HUDEP-2 (cell line): ENCODE data around the gene CYP17A1.

Experiments
- DNase-seq, 76 experiments: peaks; one replicate each; lab custom pipeline; 2025; ENCODE audit not compliant: unreplicated experiment in 76 of 76; lab: John Stamatoyannopoulos, UW

Gene CYP17A1

GRCh38 chr10:102812231-102812876, 24.9 kb downstream of the CYP17A1 start:
- DNase-seq: peak in 4 of 76 experiments; percentile 8 to 27 (median 12)

GRCh38 chr10:102811346-102811745, 25.9 kb downstream of the CYP17A1 start:
- DNase-seq: no peak

DNA sequence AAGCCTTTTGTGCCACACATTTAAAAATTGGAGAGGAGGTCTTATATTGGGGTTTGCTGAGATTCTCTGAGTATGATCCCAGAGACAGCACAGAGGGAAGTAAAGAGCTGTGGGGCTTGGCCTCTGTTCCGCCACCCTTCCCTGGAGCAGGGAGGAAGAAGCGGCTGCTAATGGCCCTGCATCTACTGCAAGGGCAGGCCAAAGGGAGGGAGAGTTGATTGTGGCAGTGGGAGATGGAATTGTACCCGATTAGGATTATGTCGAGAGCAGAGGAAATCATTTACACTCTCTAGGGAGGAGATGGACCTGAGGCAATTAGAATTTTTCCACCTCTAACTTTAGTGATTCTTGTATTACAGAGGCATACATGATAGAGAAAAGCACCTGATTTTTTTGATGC, 28.8 kb downstream of the CYP17A1 start:
- no peak for DNase-seq

- no peak for DNase-seq
These were observed 32.7 kb downstream of the CYP17A1 start for GRCh38 chr10:102804382-102805055.

- no peak for DNase-seq
These were observed 34.2 kb downstream of the CYP17A1 start for GRCh38 chr10:102802920-102803534.

- no peak for DNase-seq
These were observed 35.2 kb downstream of the CYP17A1 start for GRCh38 chr10:102801978-102802377.

DNA sequence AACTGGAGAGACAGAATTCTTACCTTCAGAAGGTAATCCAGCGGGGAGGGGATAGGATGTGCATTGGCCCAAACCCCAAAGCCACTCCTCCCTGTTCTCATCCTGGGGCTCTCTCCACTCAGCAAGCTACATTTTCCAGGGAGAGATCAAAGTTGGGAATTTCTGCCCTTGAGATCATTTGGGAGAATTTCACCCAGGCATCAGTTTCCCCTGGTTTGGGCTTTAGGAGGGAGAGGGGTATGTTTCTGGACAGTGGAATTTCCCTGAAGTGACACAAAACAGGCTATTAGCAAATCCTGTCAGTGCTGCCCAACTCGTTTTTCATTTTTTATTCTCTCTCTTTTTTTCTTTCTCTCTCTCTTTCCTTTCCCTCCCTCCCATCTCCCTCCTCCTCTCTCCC, 35.7 kb downstream of the CYP17A1 start:
- DNase-seq: no peak

DNA sequence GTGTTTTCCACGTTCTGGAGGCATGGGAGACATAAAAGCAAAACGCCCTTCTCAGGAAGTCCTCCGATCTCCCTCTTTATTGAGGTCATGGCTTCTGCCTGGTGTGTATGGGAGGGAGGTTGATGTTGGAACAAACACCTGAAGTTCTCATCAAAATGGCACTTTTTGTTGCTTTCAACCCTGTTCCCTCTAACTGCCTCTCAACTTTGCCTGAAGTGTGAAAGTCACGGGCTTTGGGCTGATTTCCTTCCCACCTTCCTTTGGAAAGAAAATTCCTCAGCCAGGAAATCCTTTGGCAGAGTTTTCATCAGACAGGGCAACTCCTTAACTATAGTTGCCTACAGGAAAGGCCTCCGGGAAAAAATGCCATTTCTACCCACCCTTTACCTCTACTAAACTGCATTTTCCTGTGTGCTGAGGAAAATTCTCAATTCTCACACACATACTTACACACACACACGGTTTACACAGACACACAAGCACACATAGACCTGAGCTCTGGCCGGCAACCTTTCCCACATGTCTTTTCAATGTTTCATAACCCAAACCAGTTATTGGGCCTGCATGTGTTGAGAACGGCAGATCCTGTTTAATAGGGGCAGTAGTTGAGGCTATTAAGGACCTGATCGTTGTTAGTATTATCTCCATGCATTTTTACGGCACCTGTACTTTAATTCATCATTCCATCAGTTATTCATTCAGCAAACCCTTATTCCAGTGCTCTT, 36.4 kb downstream of the CYP17A1 start:
- no peak for DNase-seq

DNA sequence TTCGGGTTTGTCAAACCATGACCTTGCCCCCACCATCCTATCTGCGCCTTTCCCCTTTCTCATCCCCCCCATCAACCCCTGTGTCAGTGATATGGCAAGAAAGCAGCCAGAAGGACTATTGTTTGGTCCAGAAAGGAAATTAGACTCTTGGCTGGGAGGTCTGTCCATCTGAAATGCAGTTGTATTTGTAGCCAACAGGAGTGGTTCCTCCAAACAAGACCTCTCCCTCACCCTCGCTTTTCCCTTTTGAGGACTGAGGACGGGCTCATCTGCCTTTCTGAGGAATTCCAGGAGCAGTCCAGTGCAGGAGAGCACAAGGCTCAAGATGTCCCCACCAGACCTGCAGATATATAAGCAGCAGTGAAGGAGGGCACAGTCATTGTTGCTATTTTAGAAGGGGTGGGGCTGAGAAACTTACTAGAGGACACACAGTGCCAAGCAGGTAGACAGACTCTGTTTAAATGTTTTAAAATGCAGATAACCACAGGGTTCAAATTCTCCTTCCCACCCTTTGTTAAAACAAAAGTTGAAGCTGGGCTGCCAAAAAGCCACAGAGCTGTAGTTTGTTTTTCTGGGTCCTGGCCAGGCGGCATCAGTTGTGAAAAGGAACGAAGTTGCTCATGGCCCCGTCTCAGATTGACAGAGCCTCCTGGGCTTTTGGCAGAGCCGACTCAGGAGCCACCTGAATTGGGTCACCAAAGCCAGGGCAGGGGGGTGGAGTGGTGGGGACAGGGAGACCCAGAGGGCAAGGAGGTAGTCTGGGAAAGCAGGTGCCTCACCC, 37.3 kb downstream of the CYP17A1 start:
- DNase-seq: no peak

DNA sequence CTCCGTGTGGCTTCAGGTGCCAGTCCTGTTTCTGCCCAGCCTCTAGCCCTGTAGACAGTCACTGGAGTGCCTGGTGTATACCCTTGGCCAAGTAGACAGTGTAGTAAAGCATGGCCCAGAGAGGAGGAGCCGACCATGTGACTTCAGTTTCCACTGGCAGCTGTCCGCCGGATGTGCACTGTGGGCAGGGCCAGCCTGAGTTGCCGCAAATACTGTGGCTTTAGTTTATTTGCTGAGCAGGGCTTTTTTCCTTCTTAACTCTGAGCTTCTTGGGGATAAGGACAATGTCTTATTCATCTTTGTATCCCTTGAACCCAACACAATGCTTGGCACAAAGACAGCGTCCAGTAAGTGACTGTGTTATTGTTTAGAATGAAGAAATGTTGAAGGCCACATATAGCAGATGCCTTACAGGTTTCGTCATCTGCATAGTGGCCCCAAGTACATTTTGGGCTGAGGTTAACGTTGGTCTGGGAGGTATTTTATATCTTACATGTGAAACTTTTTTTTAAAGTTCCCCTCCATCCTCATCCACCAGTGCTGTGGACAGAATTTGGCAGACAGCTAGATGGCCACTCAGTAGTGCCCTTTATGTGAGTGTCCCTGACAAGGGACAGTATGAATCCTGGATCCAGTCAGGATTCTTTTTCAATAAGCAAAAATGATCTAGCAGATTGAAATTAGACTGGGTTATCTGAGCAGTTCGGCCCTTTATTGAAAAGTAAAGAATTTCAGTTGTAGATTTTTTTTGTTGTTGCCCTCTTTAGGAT, 40.6 kb downstream of the CYP17A1 start:
- DNase-seq: peak in 71 of 76 experiments; percentile 19 to 87 (median 69)

GRCh38 chr10:102795453-102796406, 41.5 kb downstream of the CYP17A1 start:
- DNase-seq: no peak

DNA sequence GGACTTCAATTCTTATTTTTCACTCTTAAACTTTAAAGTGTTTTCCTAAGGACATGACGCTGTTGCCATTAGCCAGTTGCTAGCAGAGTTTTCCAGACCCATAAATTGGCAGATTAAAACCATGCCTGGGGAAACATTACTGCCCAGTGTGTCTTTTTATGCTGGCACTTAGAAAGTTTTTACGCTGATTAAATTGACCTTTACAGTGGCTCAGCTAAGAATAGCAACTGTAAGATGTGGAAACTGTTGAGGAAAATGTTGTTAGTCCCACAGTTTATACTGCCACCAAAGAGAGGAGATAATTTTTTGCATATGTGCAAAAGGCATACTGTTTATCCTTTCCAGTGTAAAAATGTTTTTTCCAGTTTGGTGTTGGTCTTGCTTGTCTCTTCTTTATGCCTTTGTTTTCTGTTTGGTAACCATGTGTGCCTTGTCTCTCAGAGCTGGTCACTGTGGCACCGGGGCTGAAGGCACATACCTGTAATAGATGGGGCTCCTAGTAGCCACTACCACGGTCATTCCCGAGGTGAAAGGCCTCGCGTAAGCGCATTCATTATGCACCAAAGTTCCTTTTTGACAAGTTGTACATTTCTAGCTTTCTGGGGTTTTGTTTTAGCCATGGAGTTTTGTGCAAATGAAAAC, 45.3 kb downstream of the CYP17A1 start:
- no peak for DNase-seq

- no peak for DNase-seq
These were observed 51.4 kb downstream of the CYP17A1 start for GRCh38 chr10:102785818-102786217.

DNA sequence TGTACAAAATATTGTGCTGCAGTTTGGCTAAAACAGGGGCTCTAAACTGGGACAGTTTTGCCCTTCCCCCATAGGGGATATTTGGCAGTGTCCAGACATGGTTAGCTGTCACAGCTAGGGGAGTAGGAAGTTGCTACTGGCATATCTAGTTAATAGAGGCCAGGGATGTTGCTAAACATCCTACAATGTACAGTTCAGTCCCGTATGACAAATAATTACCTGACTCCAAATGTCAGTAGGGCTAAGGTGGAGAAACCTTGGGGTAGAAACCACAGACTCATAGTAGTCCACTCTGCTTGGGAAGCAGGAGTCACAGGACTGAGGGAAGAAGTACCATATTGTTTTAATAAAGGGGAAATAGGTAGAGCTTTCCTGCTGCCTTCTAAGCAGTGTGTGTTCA, 53.6 kb downstream of the CYP17A1 start:
- DNase-seq: no peak

GRCh38 chr10:102782673-102783551, 54.3 kb downstream of the CYP17A1 start:
- no peak for DNase-seq

DNA sequence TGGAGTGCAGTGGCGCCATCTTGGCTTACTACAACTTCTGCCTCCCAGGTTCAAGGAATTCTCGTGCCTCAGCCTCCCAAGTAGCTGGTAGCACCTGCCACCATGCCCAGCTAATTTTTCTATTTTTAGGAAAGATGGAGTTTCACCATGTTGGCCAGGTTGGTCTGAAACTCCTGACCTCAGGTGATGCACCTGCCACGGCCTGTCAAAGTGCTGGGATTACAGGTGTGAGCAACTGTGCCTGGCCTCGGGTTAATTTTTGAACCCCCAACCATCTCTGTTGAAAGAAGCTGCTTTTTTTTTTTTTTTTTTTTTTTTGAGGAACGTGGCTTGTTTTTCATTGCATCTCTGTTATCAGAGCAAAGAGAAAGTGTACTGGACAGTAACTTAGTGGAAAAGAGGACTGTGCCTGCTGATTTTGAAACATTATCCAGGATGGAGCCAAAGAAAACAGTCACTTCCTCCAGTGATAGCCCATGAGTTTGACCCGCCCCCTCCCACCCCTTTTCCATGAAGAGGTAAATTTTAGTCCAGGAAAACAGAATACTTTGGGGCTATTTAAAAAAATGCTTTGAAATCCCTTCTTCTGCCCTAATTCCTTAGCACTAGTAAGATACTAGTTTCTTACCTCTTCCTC, 55.2 kb downstream of the CYP17A1 start:
- DNase-seq: no peak
